ENCODE measurements around the gene FBXL16. TPM values are rescaled to one million over a fixed set of nuclear protein-coding genes. Genes with fewer than 3 reads are reported as not detected.

Gene FBXL16
- total RNA-seq, 1 donor from 2014 or later: 3.9 TPM

GRCh38 chr16:686459-687260 is 18.9 kb downstream of the FBXL16 start:
- peaks cover 7% of the 10 kb centered on the region for H3K4me1 Mint-ChIP-seq (ENCODE audit: unreplicated experiment)
- H3K27me3 Mint-ChIP-seq: no peaks in the 10 kb centered on the region
- no peak overlapping the region for H3K27ac Mint-ChIP-seq
- peaks cover 4% of the 10 kb centered on the region for H3K36me3 Mint-ChIP-seq
- H3K4me3 Mint-ChIP-seq: no peak overlapping the region
- no peak for DNase-seq (ENCODE audit: extremely low spot score, unreplicated experiment)
- no peak for TF ChIP-seq CTCF (conservative IDR thresholded peaks at IDR 0.05)
- H3K9me3 Mint-ChIP-seq: no peaks in the 10 kb centered on the region

- DNase-seq (ENCODE audit: extremely low spot score, unreplicated experiment): no peak
- Mint-ChIP-seq H3K27me3 (no peaks in the 10 kb centered on the region), H3K4me3 (no peak overlapping the region), H3K4me1 (ENCODE audit: unreplicated experiment) (peaks cover 7% of the 10 kb centered on the region), H3K36me3 (peaks cover 4% of the 10 kb centered on the region), H3K9me3 (no peaks in the 10 kb centered on the region), H3K27ac (peak overlapping the region; percentile 26)
- TF ChIP-seq CTCF (conservative IDR thresholded peaks at IDR 0.05): peak; percentile 64
Measured at GRCh38 chr16:685967-686366, 19.6 kb downstream of the FBXL16 start.

GRCh38 chr16:684961-685696 is 20.5 kb downstream of the FBXL16 start:
- no peak for TF ChIP-seq CTCF (conservative IDR thresholded peaks at IDR 0.05)
- Mint-ChIP-seq H3K36me3 (peaks cover 4% of the 10 kb centered on the region), H3K9me3 (no peaks in the 10 kb centered on the region), H3K4me3 (no peak overlapping the region), H3K27ac (no peak overlapping the region), H3K4me1 (ENCODE audit: unreplicated experiment) (peaks cover 7% of the 10 kb centered on the region), H3K27me3 (no peaks in the 10 kb centered on the region)
- DNase-seq (ENCODE audit: extremely low spot score, unreplicated experiment): no peak

GRCh38 chr16:684071-684794 is 21.4 kb downstream of the FBXL16 start, which contains the start of gene JMJD8:
Gene JMJD8, minus strand, starts transcription at chr16:684334. Its CDS starts 15 bp downstream, at chr16:684319.
- peaks cover 4% of the 10 kb centered on the region for H3K36me3 Mint-ChIP-seq
- TF ChIP-seq CTCF (conservative IDR thresholded peaks at IDR 0.05): no peak
- H3K27ac Mint-ChIP-seq: peak within 1 kb of the TSS; percentile 31
- H3K4me3 Mint-ChIP-seq: peak within 1 kb of the TSS; percentile 84
- no peaks in the 10 kb centered on the region for H3K27me3 Mint-ChIP-seq
- no peaks in the 10 kb centered on the region for H3K9me3 Mint-ChIP-seq
- peak; percentile 97 for DNase-seq (ENCODE audit: extremely low spot score, unreplicated experiment)
- peaks cover 7% of the 10 kb centered on the region for H3K4me1 Mint-ChIP-seq (ENCODE audit: unreplicated experiment)

GRCh38 chr16:683396-684070 is 22.1 kb downstream of the FBXL16 start:
- Mint-ChIP-seq H3K27me3 (no peaks in the 10 kb centered on the region), H3K4me3 (peak overlapping the region; percentile 84), H3K9me3 (no peaks in the 10 kb centered on the region), H3K4me1 (ENCODE audit: unreplicated experiment) (peaks cover 3% of the 10 kb centered on the region), H3K36me3 (peaks cover 4% of the 10 kb centered on the region), H3K27ac (peak overlapping the region; percentile 31)
- DNase-seq (ENCODE audit: extremely low spot score, unreplicated experiment): no peak
- no peak for TF ChIP-seq CTCF (conservative IDR thresholded peaks at IDR 0.05)
